Brain microvascular endothelial cell (primary cell): ENCODE measurements around the gene SPEG.

Experiments
- DNase-seq: peaks from one replicate; pipeline ENCODE4 v3.0.0-alpha.2; 2020
- H3K27ac ChIP-seq: fragments of 250-450 bp; sonication (Bioruptor Pico); 2 replicates; pipeline ENCODE4 v1.5.1; 2020; ENCODE audit warnings: mild to moderate bottlenecking, moderate library complexity
- H3K27me3 ChIP-seq: fragments of 250-450 bp; sonication (Bioruptor Pico); replicated peaks from 2 replicates; pipeline ENCODE4 v1.5.1; 2020; ENCODE audit warnings: mild to moderate bottlenecking
- H3K36me3 ChIP-seq: fragments of 250-450 bp; sonication (Bioruptor Pico); replicated peaks from 2 replicates; pipeline ENCODE4 v1.5.1; 2020; ENCODE audit warnings: mild to moderate bottlenecking
- H3K4me3 ChIP-seq: 2 replicates; pipeline ENCODE4 v1.5.1; 2011; ENCODE audit warnings: low read depth, mild to moderate bottlenecking, control low read depth, low read length, moderate library complexity
- CTCF ChIP-seq: IDR thresholded peaks from 2 replicates; pipeline ENCODE4 v1.5.1; 2011; ENCODE audit warnings: low read depth, mild to moderate bottlenecking, moderate library complexity, low read length, control low read depth, inconsistent platforms; ENCODE audit errors: missing control alignments
- in situ Hi-C: cut with HindIII; loops from 2 replicates; pipeline ENCODE4 v1.10.0; 2017; ENCODE audit warnings: low sequenced_read_pairs, low pct_ligation_motif_present

SPEG gene

GRCh38 chr2:219519526-219519916, 84.9 kb downstream of the SPEG start:
- no peak for DNase-seq
- H3K27ac ChIP-seq = no peak overlapping the region
- no peak overlapping the region for H3K4me3 ChIP-seq
- peaks cover 31% of the 10 kb centered on the region for H3K27me3 ChIP-seq
- in situ Hi-C loops = no loop called here
- TF ChIP-seq CTCF = no peak
- H3K36me3 ChIP-seq = no peaks in the 10 kb centered on the region

GRCh38 chr2:219520079-219520478, 85.4 kb downstream of the SPEG start:
- in situ Hi-C loops = no loop called here

GRCh38 chr2:219521066-219521880, 86.6 kb downstream of the SPEG start:
- Histone ChIP-seq H3K27ac (no peak overlapping the region), H3K4me3 (no peak overlapping the region), H3K27me3 (peaks cover 14% of the 10 kb centered on the region), H3K36me3 (no peaks in the 10 kb centered on the region)
- in situ Hi-C loops = no loop called here
- peak; percentile 95 for TF ChIP-seq CTCF
- no peak for DNase-seq

More at GRCh38 chr2:219520079-219520478, 85.4 kb downstream of the SPEG start:
- H3K27ac ChIP-seq = no peak overlapping the region
- no peak for TF ChIP-seq CTCF
- DNase-seq = no peak
- H3K4me3 ChIP-seq = no peak overlapping the region
- no peaks in the 10 kb centered on the region for H3K36me3 ChIP-seq
- H3K27me3 ChIP-seq = peaks cover 26% of the 10 kb centered on the region

GRCh38 chr2:219522111-219523030, 87.7 kb downstream of the SPEG start:
- Histone ChIP-seq H3K27me3 (peaks cover 9% of the 10 kb centered on the region), H3K4me3 (peak overlapping the region; percentile 17), H3K27ac (no peak overlapping the region), H3K36me3 (no peaks in the 10 kb centered on the region)
- TF ChIP-seq CTCF = no peak
- peak; percentile 44 for DNase-seq
- in situ Hi-C loops = no loop called here

GRCh38 chr2:219523031-219523671, 88.5 kb downstream of the SPEG start:
- in situ Hi-C loops = no loop called here
- Histone ChIP-seq H3K4me3 (peak overlapping the region; percentile 17), H3K36me3 (no peaks in the 10 kb centered on the region), H3K27me3 (peaks cover 7% of the 10 kb centered on the region), H3K27ac (no peak overlapping the region)
- peak; percentile 30 for TF ChIP-seq CTCF
- no peak for DNase-seq
